GM19463 (cell line): ENCODE measurements around the gene SLC25A46.
"Not testable (repeated sequence)": the region's sequence is repeated elsewhere in the genome, so short reads cannot be mapped to it uniquely, and the experiment has no call there.

Source experiments
- ATAC-seq: cut with Tn5 transposase; IDR thresholded peaks from one replicate; pipeline ENCODE4 v1.9.1; 2021; ENCODE audit warnings: mild to moderate bottlenecking, moderate library complexity; ENCODE audit not compliant: unreplicated experiment

SLC25A46 gene

GRCh38 chr5:110754181-110754580, 15.4 kb downstream of the SLC25A46 start:
- no peak for ATAC-seq

DNA sequence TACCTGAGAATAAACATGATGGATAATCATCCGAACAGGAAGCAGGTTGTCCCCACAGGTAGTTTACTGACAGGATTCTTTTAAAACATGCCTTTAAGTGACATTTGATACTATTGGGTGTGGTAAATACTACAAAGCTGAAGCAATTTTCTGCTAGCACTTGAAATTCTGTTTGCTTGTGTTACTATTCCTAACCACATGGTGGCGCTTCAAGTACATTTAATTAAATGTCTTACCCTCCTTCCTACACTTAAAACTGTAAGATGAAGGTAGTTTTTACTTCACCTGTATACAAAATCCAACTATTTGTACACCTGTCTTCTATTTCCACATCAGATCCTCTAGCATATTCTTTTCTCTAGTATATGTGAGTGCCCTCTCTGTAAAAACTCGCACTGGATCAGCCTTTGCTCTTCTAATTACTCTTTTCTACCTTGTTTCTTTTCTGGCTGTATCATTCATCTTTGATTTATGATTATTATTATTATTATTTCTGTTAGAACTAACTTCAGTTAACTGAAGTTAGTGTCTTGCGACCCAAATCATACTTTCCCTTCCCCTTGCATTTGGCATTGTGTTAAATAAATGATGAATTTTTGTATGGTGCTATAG, 18.4 kb downstream of the SLC25A46 start:
- no peak for ATAC-seq

DNA sequence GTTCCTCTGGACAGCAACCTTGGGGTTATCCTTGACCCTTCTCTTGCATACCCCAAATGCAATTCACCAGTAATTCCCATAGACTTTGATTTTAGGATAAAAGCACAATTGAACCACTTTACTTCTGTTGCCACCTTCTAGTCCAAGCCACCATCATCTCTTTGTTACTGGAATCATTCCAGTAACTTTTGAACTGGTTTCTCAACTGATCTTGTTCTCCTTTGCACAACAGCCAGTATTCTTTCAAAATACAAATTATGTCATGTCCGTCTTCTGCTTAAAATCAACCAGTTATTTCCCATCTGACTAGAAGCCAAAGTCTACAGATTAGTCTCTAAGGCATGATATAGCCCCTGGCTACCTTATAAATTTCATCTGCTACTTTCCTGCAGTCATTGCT, 21.4 kb downstream of the SLC25A46 start:
- no peak for ATAC-seq

DNA sequence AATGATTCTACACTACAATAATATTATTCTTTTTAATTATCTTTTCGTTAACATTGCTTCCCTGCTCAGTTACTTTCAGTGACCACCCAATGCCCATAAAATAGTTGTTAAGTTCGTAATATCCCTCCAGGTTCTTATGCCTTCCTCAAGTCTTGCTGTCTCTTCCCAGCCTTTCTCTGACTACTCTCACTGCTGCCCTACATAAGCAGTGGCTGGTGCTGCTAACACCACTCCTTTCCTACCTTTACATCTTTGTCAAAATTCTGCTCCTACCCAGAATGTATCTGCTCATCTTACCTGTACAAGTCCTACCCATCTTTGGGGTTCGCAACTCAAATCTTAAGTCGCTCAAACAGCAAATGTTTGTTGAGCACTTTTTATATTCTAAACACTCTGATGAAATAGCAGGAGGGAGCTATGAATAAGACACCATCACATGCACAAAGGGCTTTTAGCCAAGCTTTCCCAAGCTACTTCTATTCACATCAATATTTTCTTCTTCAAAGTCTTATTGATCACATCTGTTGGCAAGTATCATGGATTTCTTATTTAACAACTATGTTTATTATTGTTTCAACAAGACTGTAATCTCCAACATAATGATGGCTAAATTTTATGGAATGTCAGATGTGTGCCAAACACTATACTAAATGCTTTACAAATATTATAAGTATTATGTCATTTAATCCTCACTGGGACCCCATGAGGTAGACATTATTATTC, 29.5 kb downstream of the SLC25A46 start:
- no peak for ATAC-seq

DNA sequence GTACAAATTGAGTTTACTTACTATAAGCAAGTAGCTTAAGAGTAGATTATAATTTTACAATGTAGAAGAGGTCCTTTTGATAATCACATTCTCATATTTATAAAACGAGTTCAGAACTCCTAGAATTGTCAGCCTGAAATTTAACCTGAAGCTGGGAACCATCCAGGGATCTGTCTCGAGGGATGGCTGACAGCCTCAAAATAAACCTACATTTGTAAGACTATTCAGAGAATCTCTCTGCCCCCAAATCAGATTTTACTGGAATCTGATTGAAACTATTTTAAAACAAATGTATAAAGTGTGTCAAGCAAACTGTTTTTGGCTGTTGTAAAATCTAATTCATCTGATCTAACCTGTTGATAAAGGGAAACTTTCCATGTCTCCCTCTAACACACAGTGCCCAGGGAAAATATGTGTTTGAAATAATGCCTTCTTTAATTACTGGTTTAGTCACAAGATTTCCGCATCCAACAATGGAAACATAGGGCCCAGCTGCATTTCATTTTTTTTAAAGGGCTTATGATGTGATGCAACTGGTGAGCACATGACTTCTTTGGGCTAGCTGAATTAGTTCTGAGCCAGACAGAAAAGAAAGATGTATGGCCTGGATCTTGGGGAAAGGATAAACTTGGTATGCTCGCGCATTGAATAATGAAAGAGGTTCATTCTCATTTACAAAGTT, 30.3 kb downstream of the SLC25A46 start:
- no peak for ATAC-seq

- no peak for ATAC-seq
These were observed 31.5 kb downstream of the SLC25A46 start for GRCh38 chr5:110770286-110770685.

DNA sequence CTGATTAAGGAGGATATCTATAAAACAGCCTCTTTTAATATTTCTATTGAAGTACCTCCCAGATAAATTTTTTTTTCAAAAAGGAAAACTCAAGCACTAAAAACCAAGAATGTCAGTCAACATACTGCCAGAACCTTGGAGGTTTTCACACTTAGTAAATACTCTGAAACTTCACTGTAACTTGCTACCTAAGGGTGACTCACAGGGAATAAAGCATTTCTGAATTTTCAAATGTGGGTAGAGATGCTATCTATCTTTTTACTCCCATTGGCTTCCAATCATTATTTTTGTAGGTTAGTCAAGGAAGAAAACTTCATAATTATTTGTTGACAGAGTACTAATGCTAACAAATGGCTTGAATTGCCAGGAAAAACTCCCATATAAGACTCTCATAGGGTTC, 46.1 kb downstream of the SLC25A46 start:
- ATAC-seq: no peak

GRCh38 chr5:110785356-110785755, 46.5 kb downstream of the SLC25A46 start:
- no peak for ATAC-seq

GRCh38 chr5:110788006-110788405, 49.2 kb downstream of the SLC25A46 start:
- ATAC-seq: not testable (repeated sequence)

- no peak for ATAC-seq
These were observed 51.9 kb downstream of the SLC25A46 start for GRCh38 chr5:110790673-110791072.

- no peak for ATAC-seq
These were observed 64.2 kb downstream of the SLC25A46 start for GRCh38 chr5:110802998-110803397.

DNA sequence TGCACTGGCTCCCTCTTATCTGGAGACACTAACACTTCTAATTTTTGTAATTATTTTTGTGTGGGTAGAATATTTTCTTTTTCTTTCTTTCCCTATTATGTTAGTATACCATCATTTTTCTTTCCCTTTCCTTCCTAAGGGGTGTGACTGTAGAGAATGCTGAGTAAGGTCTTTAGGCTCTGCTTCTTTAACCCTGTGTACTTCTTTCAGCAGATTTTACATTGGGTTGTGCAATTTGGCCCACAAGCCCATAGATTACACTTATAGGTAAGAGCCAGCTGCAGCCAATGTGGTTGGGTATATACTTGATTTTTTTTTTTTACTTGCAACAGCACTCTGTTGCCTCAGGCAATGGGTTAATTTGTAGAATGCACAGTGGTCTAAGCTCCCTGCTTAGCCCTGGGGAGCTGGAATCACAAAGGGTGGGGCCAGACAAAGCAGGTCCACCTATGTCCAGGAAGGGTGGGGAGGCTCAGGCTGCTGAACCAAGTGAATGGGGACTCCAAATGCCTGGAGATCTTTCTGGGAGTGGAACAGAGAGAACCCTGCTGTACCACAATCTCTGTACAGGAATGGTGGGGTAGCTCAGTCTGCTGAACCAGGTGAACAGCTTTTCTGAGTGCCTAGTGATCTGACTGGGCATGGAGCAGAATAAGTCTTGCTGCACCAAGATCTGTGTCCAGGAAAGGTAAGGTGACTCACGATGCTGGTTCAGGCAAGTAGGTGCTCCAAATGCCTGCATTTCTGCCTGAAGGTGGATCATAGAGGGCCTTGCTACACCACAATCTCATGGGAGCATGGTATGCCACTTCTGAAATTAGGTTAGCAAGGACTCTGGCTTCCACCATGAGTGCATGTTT, 64.9 kb downstream of the SLC25A46 start:
- ATAC-seq: no peak

DNA sequence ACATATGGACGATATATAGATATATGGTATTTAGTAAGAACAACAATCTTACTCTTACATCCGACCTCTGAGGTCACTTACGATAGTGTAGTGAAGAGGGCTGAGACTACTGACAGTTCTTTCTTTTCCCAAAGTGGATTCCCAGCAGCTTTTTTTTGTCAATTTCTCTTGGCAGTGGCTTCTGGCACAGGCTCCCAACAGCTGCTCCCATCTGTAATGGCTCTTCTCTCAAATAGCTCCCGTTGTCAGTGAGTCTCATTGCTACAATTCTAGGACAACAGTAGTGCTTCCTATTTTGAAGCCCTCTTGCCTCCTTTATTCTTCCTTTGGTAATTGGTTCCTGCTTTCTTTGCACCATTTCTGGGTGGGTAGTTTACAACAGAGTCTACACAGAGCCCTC, 68.4 kb downstream of the SLC25A46 start:
- ATAC-seq: no peak

- ATAC-seq: no peak
These were observed 70.2 kb downstream of the SLC25A46 start for GRCh38 chr5:110809006-110809405.
